Activated T-helper 1 cell treated with Interleukin-2 at 50 U/mL for 16 hours (primary cell): ENCODE data around the gene MAD1L1.
"Not testable (repeated sequence)": the region's sequence is repeated elsewhere in the genome, so short reads cannot be mapped to it uniquely, and the experiment has no call there.

ENCODE experiments used
- DNase-seq: peaks from one replicate; pipeline ENCODE4 v3.0.0-alpha.2; 2020; ENCODE audit warnings: low read depth

Gene MAD1L1

DNA sequence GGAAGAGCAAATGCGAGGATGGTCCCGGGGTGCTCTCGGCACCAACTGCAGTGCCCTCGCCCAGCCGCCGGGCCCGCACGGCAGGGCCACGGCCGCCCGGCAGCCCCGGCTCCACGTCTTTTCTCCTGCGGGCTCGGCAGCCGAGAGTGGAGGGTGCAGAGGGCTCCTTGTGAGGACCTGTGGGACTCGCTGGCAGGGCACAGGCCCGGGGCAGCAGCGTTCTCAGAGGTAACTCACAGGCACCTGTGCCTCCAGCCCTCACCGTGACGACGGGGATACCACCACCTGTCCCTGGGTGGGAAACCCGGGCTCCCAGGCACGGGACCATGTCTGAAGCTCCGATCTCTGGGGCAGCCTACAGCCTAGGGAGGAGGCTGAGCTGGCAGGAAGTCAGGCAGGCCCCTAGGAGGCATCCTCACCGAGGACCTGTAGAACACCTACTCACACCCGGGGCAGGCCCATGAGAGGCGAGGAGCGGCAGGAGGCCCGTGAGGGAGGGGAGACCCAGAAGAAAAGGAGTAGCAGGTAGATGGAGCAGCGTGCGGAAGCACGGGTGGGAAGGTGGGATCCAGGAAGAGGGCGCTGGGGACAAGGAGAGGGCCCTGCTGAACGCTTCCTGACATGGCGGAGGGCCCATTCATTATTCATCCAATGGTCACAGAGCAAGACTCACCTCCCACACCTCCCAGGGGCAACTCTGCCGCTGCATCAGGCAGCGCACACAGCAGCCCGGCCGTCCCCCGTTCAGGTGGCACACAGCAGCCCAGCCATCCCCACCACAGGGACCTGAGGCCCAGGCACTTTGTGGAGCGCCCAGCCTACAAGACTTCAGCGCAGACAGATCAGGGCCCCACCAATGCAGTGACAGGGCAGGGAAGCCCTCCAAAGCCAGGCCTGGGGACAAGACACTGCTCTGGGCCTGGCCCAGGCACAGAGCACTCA lies 244.9 kb downstream of the MAD1L1 start:
- no peak for DNase-seq

DNA sequence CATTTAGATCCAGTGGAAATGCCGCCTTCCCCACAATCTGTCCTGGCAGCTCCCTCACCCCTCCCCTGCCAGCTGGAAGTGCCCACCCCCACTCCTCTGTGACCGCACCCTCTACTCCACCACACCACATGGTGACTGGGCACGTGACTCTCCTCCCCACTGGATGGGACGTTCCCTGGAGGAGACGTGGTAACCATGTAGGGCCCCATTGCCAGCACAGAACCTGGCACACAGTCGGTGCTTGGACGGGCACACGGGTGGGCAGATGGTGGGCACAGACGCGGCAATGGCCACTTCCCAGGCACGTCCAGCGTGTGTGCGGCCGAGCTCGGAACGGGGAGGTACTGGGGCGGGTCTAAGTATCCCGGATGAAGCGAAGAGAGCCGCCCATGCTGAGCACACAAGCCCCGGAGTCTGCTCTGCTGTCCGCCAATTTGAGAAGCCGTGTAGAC lies 245.6 kb downstream of the MAD1L1 start:
- no peak for DNase-seq

DNA sequence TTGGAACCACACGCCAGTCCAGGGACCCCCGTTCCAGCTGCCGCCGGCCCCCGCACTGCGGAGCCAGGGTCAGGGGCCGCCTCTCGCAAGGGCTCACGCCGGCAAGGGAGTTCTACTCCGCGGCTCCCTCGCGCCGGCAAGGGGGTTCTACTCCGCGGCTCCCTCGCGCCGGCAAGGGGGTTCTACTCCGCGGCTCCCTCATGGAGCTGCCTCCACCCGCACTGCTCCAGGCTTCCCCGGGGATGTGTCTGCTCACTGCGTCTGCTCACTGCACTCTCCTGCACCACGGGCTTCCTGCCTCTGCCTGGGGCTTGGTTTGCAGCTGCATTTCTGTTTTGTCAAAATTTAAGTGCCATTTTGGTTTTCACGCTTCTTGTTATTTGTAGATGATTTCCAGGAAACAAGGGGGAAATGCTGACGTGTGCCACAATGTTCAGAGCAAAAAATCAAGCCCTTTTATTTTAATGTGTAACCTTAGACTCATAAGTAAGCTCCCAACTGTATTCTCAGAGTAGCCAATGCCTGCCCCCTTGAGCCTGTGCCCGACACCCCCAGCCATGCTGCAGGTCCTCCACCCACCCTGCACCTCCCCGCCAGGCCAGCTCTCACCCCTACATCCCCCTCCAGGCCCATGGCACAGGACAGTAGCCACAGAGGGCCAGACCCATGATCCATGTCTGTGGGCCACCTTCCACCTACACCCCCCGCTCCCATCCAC lies 246.2 kb downstream of the MAD1L1 start:
- DNase-seq: peak; percentile 7

DNA sequence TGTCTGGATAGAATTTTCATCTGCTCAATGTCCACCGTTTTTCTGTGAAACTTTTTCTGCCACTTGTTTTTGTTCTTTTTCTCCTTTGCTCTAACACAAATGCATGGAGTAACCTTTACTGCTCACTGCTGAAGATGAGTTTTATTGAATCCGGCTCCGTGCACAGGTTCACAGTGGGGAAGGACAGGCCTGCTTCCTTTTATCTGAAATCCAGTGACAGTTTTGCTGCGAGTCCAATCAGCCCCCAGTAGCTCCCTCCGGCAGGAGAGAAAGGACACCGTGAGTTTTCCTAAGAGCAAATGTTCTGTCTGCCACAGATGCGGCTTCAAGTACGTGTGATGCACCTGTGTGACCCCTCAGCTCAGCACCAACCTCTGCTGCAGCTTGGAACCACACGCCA lies 246.8 kb downstream of the MAD1L1 start:
- no peak for DNase-seq

DNA sequence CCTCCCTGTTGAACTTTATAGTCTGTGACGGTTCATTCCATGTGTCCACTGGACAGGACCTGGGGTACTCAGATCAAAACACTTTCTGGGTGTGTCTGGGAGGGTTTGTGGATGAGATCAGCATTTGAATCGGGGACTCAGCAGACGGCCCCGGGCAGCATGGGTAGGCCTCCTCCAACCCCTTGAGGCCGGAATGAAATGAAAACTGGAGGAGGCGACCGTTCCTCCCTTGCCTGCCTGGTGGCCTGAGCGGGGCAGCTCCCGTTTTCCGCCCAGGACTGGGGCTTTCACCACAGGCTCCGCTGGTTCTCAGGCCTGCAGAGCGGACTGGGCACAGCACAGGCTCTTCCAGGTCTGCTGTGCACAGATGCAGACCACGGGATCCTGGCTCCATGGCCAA lies 247.7 kb downstream of the MAD1L1 start:
- DNase-seq: no peak

DNA sequence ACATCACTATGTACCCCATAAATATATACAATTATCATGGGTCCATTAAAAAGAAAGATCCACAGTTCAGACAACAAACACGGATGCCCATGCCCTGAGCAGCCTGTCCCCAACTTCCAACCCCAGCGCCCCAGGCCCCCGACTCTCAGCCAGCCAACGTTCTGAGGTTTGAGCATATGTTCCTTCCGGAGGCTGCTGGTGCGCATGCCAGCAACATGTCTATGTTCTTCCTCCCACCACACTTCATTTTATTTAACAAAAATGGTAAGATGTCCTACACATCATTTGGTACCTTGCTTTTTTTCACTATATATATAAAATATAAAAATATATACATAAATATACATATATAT lies 250.9 kb downstream of the MAD1L1 start:
- no peak for DNase-seq

DNA sequence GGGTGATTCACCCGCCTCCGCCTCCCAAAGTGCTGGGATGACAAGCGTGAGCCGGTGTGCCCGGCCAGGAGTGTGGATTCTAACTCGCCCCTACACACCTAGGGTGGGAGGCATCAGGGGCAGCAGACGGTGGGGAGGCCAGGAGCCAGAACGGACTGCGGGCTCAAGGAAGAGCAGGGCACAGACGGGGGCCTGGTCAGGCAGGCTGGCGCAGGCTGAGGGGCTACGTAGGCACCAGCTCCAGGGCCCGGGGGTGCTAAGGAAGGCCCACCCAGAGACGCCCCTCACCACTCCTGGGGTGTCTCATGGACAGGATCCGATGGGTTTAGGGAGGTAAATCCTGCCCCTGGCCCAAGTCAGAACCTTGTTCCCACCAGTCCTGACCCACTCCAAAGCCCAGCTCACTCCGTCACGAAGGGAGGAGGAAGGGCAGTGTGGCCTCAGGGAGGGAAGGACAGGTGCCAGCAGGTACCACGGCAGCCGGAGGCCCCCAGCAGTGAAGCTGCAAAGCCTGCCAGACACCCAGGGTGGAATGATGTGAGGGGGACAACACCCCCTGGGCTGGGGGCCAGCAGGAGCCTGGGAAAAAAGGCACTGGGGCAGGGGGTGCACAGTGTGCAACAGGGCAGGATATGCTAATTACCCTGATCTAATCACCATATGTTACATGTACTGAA lies 251.4 kb downstream of the MAD1L1 start:
- no peak for DNase-seq

DNA sequence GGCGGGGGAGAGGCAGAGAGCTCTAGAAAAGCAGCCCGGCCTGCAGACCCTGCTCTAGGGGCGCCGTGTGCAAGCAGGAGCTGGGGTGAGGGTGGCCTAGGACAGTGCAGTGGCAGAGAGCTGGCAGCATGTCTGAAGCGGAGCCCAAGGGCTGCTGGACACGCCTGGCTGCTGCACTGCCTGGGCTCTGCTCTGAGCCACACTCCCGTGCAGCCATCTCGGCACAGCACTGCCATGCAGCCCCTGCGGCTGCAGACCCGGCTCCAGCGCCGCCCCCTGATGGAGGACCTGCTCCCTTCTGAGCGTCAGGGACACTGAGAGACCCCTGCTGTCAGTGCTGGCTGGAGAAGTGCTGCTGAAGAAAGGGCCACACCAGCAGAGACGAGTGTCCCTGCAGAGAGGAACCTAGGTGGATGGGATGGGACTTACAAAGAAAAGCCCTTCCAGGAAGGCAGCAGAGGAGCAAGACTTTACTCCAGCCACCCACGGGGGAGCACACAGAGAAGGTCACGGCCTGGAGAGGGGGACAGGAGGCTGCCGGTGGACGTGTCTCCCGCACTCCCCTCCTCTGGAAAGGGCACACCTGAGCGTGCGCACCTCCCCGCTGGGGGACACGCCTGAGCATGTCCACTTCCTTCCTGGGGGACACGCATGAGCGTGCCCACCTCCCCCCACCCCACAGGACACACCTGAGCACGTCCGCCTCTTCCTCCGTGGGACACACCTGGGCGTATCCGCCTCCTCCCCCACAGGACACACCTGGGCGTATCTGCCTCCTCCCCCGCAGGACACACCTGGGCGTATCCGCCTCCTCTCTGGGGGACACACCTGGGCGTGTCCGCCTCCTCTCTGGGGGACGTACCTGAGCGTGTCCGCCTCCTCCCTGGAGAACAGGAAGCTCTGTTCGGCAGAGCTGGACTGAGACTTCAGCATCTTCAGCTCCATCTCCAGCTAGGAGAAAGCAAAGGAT lies 252.9 kb downstream of the MAD1L1 start:
- no peak for DNase-seq

DNA sequence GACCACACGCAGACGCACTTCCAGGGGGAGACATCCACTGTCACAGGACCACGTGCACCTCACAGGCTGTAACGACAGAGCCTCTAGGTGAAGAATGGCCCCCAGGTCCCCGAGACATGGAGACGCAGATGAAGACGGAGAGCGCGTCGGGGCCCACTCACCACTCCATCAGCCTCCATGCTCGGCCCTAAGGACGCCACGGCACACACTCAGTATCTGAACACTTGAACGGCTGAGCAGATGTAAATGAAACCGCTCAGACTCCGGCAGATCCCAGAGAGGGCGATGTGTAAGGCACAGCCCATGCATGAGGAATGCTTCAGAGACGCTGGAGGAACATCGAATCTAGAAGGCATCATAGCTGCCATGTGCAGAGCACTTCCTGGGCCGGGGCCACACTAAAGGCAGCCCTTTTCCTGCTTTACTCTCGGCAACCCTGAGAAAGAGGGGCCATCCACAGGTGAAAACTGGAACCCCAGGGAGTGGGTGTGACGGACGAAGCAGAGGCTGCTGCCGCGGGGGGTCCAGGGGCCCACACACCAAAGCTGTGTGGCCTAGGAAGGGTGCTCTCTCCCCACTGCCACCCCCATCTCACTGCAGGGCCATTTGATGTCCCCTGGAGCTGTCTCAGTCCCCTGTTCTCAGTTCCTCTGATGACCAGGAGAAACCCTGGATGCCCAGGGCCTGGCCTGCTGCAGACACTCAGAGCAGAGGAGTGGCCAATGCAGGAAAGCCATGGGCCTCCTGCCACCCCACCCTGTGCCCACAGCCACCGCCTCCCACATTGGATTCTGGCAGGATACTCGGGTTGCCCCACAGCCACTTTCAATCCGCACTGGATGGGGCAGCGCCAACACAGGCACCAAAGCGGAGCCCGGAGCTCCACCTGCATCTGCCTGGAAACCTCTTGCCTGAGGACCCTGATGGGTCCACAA lies 253.8 kb downstream of the MAD1L1 start:
- DNase-seq: no peak

DNA sequence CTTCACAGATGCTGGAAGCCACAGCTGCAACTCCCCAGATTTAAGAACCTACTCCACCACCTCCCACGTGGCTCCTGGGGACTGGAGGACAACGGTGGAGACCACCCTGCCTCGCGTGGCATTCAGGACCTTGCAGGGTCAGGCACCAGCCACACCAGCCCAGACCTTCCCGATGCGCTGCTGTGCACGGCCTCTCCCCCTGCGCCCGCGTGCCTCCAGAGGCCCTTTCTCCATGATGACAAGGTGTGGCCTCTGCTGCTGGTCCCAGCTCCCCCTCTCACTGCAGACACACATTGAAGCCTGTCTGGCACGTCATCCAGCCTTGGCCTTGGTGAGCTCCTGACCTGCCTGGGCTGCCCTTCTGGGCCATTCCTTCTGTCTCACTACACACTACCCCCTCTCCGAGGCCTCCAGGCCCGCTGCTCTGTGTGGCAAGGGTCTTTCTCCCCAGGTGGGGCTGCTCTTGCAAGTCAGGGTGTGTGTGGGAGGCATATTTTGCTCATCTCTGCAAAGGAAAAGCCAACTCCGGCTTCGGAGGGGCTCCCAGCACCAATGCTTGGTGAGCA lies 254.8 kb downstream of the MAD1L1 start:
- DNase-seq: no peak

DNA sequence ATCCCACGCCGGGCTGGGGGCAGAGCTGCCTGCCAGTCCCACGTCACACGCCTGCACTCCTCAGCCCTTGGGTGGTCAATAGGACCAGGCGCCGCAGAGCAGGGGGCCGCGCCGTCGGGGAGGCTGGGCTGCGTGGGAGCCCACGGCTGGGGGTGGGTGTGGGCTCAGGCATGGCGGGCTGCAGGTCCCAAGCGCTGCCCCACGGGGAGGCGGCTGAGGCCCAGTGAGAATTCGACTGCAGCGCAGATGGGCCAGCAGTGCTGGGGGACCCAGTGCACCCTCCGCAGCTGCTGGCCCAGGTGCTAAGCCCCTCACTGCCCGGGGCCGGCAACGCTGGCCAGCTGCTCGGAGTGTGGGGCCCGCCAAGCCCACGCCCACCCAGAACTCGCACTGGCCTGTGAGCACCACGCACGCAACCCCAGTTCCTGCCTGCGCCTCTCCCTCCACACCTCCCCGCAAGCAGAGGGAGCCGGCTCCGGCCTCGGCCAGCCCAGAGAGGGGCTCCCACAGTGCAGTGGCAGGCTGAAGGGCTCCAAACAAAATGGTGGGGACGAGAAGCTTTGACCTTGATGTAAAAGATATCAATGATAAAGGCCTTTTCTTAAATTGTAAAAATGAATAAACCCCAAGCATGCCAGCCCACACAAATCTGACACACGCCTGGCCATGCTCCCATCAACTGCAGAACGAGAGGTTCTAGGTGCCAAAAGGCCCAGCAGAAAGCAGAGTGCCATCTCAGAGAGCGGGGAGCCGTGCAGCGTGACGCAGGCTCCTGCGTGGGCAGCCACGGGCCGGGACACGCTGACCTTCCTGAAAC lies 255.5 kb downstream of the MAD1L1 start:
- DNase-seq: no peak

DNA sequence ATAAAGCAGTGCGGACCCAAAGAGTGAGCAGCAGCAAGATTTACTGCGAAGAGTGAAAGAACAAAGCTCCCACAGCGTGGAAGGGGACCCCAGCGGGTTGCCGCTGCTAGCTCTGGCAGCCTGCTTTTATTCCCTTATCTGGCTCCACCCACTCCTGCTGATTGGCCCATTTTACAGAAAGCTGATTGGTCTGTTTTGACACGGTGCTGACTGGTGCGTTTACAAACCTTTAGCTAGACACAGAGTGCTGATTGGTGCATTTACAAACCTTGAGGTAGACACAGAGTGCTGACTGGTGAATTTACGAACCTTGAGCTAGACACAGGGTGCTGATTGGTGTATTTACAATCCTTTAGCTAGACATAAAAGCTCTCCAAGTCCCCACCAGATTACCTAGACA lies 256.2 kb downstream of the MAD1L1 start:
- not testable (repeated sequence) for DNase-seq

DNA sequence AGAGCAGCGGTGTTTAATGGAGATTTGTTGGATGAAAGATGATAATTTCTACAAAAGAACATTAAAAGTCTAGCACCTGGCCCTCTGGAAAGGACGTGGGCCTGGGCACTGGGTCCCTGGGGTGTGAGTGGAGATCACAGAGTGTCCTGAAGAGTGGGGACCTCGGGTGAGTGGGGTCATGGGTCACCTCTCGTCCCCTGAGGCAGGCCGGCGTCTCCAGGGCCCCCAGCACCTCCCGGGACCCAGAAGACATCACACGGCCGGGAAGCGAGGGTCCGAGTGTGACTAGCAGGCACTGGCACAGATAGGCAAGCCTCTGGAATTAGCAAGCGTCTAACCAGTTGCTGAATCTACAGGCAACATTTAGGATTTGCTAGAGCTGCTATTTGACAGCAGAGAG lies 257.2 kb downstream of the MAD1L1 start:
- no peak for DNase-seq

DNA sequence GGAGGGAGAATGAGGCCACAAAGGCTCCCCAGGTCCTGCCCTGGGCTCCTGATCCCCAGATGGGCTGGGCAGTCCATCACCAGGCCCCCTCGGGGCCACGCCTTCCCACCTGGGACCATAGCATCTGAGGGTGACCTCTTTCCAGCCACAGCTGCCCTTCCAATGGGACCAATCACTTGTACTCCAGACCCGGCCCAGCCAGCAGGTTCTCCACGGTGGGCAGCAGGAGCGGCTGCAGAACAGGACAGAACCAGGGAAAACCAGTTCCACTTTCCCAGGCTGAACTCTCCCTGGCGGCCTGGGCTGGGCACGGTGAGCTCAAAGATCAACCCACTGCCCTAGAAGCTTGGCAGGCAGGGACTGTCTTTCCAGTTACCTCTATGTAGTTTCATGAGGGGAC lies 257.6 kb downstream of the MAD1L1 start:
- DNase-seq: no peak

DNA sequence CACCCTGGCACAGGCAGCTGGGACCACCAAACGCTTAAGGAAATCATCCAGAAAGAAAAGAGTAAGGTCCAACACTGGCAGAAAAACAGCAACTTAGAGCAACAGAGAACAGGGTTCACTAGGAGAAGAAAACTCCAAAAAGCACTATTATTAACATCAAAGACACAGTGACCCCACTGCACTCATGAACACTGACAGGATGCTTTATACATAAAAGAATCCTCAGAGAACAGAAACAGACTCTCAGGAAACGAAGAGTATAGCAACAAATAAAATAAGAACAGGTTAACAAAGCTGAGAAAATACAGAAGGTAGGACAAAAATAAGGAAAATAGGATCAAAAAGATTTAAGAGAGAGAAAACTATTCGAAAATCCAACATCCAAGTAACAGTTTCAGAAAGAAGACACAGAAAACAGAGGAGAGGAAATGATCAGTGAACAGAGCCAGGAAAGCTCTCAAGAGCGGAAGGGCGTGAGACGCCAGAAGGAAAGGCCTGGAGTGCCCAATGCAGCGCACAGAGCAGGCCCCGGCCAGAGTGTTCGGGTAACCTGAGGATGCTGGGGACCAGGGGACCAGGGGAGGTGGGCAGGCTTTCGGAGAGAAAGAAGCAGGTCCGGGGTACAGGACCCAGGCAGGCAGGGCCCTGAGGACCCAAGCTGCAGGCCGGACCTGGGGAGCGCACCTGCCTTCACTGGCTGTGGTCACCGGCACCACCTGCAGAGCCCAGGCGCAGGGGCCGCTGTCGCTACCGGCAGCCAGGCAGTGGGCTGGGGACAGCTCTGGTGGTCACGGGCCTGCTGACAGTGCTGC lies 258.2 kb downstream of the MAD1L1 start:
- DNase-seq: no peak

DNA sequence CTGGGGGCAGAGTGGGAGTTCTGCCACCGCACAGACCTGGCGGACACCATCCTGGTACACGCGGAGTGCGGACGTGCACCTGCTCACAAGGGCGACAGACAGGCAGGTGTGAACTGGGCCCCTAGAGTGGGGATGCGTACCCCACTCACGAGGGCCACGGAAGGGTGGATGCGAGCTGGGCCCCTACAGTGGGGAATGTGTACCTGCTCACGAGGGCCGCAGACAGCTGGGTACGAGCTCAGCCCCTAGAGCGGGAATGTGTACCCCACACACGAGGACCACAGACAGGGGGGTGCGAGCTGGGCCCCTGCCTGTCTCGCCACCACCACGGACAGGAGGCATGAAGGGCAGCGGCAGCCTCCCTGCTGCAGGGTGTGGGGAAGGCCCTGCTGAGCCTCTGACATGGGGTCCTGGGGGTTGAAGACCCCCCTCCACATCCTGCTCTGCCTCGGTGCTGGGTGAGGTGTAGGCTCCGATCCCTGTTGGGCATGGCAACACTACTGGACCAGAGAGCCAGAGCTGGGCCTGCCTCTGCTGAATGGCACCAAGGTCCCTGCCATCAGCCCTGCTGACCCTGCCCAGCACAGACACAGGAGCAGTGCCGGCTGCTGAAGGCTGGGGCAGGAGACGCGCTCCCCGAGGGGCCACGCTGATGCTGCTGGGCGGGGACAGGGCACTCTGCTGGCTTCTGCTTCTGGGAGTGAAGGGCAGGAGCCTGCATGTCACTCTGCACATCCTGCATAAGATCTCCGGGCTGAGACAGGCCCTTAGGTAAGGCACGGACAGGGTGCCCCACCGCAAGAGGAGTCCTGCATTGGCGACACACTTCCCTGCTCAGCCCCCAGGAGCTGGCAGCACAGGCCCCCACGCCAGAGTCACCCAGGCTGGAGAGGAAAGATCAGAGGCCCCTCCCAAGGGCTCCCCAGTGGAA lies 259.2 kb downstream of the MAD1L1 start:
- no peak for DNase-seq

DNA sequence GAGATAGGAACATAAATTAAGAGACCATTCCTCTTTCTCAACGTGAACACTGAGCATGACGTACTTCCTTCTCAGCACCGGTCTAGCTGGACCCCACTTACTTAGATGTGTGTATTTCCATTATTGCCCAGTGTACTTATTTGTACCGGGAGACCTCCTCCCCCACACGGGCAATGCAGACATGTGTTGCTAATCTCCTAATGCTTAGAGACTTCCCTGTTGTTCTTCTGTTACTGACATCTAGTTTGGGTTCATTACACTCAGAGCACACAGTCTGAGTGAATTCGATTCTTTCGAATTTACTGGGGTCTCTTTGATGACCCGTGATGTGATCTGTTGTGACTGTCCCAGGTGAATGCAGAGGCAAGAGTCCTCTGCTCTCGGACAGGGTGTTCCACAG lies 260.0 kb downstream of the MAD1L1 start:
- no peak for DNase-seq
